ENCODE measurements around the gene ZNF408.

The ZNF408 gene

GRCh38 chr11:46729110-46730027, 28.5 kb downstream of the ZNF408 start:
- DNase-seq: no peak

- DNase-seq: no peak
Observed at GRCh38 chr11:46731545-46731944, 30.7 kb downstream of the ZNF408 start.

- DNase-seq: no peak
Observed at GRCh38 chr11:46733234-46733633, 32.4 kb downstream of the ZNF408 start.

GRCh38 chr11:46736146-46736545, 35.3 kb downstream of the ZNF408 start:
- no peak for DNase-seq

GRCh38 chr11:46736615-46737014, 35.8 kb downstream of the ZNF408 start:
- DNase-seq: no peak

GRCh38 chr11:46737699-46738098, 36.9 kb downstream of the ZNF408 start:
- no peak for DNase-seq

- DNase-seq: no peak
Observed at GRCh38 chr11:46738887-46739286, 38.1 kb downstream of the ZNF408 start.

GRCh38 chr11:46741600-46742484, 41.0 kb downstream of the ZNF408 start:
- DNase-seq: no peak

GRCh38 chr11:46743043-46743442, 42.2 kb downstream of the ZNF408 start:
- DNase-seq: no peak

- no peak for DNase-seq
Observed at GRCh38 chr11:46743693-46744339, 43.0 kb downstream of the ZNF408 start.

GRCh38 chr11:46745328-46745727, 44.5 kb downstream of the ZNF408 start:
- DNase-seq: no peak

GRCh38 chr11:46745995-46746394, 45.2 kb downstream of the ZNF408 start:
- DNase-seq: no peak

GRCh38 chr11:46747150-46747549, 46.3 kb downstream of the ZNF408 start:
- DNase-seq: no peak
